ENCODE results near the gene FLYWCH2.
"Not testable (repeated sequence)": the region's sequence is repeated elsewhere in the genome, so short reads cannot be mapped to it uniquely, and the experiment has no call there.

FLYWCH2 gene

DNA sequence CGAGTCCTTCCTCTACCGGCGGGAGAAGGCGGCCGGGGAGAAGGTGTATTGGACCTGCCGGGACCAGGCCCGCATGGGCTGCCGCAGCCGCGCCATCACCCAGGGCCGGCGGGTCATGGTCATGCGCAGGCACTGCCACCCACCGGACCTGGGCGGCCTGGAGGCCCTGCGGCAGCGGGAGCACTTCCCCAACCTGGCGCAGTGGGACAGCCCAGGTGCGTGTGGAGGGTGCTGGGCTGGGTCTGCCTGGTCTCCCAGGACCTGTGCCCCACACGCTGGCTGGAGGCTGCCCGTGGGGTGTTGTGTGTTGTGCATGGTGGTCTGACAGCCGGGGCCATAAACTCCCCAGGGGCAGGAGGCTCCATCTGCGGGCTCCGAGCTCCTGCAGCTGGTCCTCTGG lies 54.2 kb downstream of the FLYWCH2 start:
- in situ Hi-C loops (cut with MboI; ENCODE audit: low sequenced_read_pairs): no loop called here

DNA sequence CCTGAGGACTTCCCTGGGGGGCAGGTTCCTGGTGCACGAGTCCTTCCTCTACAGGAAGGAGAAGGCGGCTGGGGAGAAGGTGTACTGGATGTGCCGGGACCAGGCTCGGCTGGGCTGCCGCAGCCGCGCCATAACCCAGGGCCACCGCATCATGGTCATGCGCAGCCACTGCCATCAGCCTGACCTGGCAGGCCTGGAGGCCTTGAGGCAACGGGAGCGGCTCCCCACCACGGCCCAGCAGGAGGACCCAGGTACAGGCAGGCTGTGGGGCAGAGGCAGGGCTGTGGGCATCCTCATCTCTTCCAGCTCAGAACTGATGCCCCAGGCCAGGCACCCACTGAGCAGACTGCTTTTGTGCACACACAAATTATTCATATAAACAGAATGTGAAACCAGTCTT lies 55.2 kb downstream of the FLYWCH2 start:
- in situ Hi-C loops (cut with MboI; ENCODE audit: low sequenced_read_pairs): no loop called here

DNA sequence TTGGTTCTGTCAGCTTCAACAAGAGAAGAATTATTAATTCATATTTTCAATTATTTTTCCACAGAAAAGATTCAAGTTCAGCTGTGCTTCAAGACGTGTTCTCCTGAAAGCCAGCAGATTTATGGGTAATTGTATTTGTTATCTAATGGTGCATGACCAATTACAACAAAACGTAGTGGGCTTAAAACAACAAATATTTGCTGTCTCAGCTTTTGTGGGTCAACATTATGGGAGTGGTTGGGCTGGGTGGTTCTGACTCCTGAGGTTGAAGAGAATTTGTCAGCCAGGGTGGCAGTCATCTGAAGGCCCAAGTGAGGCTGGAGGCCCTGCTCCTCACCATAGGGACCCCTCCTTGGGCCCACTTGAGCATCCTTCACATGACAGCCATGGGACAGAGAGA lies 57.0 kb downstream of the FLYWCH2 start:
- in situ Hi-C loops (cut with MboI; ENCODE audit: low sequenced_read_pairs): no loop called here

DNA sequence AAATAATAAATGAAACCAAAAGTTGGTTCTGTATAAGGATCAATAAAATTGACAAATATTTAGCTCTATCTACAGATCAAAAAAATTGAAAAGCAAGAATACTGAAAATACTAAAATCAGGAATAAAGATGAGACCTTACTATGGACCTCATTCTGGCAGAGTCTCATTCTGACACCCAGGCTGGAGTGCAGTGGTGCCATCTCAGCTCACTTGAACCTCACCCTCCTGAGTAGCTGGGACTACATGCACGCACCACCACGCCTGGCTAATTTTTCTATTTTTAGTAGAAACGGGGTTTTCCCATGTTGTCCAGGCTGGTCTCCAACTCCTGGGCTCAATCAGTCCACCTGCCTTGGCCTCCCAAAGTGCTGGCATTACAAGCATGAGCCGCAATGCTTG lies 59.0 kb downstream of the FLYWCH2 start:
- in situ Hi-C loops (cut with MboI; ENCODE audit: low sequenced_read_pairs): no loop called here

DNA sequence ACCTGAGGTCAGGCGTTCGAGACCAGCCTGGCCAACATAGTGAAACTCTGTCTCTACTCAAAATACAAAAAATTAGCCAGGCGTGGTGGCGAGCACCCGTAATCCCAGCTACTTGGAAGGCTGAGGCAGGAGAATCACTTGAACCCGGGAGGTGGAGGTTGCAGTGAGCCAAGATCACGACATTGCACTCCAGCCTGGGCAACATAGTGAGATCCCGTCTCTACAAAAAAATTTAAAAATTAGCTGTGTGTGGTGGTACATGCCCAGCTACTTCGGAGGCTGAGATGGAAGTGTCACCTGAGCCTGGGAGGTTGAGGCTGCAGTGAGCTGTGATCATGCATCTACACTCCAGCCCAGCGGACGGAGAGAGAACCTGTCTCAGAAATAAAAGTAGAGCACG lies 60.7 kb downstream of the FLYWCH2 start:
- in situ Hi-C loops (cut with MboI; ENCODE audit: low sequenced_read_pairs): not testable (repeated sequence)

DNA sequence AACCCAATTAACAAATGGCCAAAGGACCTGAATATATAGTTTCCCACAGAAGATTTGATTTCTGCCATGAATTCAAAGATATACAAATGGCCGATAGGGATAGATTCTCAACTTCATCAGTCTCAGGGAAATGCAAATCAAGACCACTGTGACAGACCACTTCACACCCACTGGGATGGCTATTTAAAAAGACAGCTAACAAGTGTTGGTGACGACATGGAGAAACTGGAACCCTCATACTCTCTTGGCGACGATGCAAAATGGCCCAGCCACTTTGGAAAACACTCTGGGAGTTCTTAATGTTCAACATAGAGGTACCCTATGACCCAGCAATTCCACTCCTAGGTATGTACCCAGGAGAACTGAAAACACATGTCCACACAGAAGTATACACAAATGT lies 63.6 kb downstream of the FLYWCH2 start:
- in situ Hi-C loops (cut with MboI; ENCODE audit: low sequenced_read_pairs): no loop called here
